ENCODE data around the gene SERPINA9. TPM values are rescaled to one million over a fixed set of nuclear protein-coding genes. Genes with fewer than 3 reads are reported as not detected.

Gene SERPINA9
- polyA plus RNA-seq, 2 of the 4 experiments (the other 2 are of a cell fraction): not detected

DNA sequence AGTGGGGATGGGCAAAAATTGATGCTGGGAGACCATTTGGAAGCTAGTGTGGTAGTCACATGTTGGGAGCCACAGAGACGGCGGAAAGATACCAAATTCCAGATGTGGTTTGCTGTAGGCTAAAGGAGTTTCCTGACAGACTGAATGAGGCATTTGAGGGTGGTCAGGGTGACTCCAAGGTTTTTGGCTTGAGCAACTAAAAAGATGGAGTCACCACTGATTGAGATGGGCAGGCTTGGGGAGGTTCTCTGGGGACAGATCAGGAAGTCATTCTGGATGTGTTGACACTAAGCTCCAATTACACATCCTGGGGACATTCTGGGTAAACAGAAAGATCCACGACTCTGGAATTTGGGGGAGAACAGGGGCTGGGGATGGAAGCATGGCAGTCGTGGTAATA is 15.5 kb upstream of the SERPINA9 start (continued):
- no peak for TF ChIP-seq KDM1A (IDR thresholded peaks at IDR 0.05; ENCODE audit: low read depth)
- TF ChIP-seq EHMT2 (IDR thresholded peaks at IDR 0.05; ENCODE audit: low read depth): no peak
- TF ChIP-seq MAZ (IDR thresholded peaks at IDR 0.05; ENCODE audit: borderline replicate concordance, low read depth, low read length): no peak
- TF ChIP-seq EHF (CRISPR knock-in tag; IDR thresholded peaks at IDR 0.05): no peak

GRCh38 chr14:94489336-94489735 is 13.3 kb upstream of the SERPINA9 start:
- no peaks in the 10 kb centered on the region for H3K9me3 ChIP-seq
- whole genome bisulfite sequencing (ENCODE audit: missing lambda C conversion rate): 38% methylated on average over 11 of the region's 11 CpGs

DNA sequence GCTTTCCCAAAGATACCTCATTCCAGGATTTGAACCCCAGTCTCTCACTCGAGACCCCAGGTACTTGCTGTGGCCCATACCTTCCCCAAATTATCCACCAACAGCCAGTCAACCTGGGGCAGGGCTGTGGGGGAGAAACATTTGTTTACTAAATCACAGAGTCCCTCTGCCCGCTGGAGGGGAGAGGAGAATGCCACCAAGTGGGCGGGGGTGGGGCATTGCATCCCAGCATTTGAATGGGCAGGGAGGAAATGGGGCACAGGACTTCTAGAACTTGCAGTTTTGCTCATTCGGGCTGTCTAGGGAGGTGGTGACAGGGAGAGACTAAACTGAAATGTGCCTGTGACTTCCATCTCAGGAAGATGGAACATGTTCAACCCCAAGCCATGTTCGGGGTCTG is 10.9 kb upstream of the SERPINA9 start:
- Histone ChIP-seq H3K4me2 (peak overlapping the region; percentile 60), H3K27ac (peak overlapping the region; percentile 37 to 40; a peak in 1 of 6 replicates), H3K9me3 (no peaks in the 10 kb centered on the region), H3K4me1 (0 out of 3 replicates have a peak, but pooled peaks cover 3% of the 10 kb centered on the region), H3K4me3 (no peak overlapping the region)
- DNase-seq (ENCODE audit: low read depth in 1 of 2, low spot score in 1 of 2) (no peak), ATAC-seq (no peak; a peak in 1 of 6 replicates), FAIRE-seq (no peak)
- POLR2A ChIA-PET: interaction anchor here (0.8 kb wide), 1 partner anchor 9 kb away, joined by 4 read pairs; no protein-coding TSS in a partner anchor
- TF ChIP-seq FOXS1 (CRISPR knock-in tag; IDR thresholded peaks at IDR 0.05) (no peak), MYC (IDR thresholded peaks at IDR 0.05; ENCODE audit: borderline replicate concordance, low read length) (no peak)
- 32% methylated on average over 3 of the region's 5 CpGs for WGBS (ENCODE audit: missing lambda C conversion rate)
- CTCF ChIA-PET: interaction anchor here (0.6 to 4.0 kb wide), 62 partner anchors 8 to 451 kb away, joined by 3 to 47 read pairs (median 5); partner anchors contain the start of genes SERPINA11, SERPINA2, SERPINA4 and SERPINA5

More at GRCh38 chr14:94489336-94489735, 13.3 kb upstream of the SERPINA9 start:
- no peak for TF ChIP-seq CEBPB (IDR thresholded peaks at IDR 0.05)
- TF ChIP-seq, protein P1, sequence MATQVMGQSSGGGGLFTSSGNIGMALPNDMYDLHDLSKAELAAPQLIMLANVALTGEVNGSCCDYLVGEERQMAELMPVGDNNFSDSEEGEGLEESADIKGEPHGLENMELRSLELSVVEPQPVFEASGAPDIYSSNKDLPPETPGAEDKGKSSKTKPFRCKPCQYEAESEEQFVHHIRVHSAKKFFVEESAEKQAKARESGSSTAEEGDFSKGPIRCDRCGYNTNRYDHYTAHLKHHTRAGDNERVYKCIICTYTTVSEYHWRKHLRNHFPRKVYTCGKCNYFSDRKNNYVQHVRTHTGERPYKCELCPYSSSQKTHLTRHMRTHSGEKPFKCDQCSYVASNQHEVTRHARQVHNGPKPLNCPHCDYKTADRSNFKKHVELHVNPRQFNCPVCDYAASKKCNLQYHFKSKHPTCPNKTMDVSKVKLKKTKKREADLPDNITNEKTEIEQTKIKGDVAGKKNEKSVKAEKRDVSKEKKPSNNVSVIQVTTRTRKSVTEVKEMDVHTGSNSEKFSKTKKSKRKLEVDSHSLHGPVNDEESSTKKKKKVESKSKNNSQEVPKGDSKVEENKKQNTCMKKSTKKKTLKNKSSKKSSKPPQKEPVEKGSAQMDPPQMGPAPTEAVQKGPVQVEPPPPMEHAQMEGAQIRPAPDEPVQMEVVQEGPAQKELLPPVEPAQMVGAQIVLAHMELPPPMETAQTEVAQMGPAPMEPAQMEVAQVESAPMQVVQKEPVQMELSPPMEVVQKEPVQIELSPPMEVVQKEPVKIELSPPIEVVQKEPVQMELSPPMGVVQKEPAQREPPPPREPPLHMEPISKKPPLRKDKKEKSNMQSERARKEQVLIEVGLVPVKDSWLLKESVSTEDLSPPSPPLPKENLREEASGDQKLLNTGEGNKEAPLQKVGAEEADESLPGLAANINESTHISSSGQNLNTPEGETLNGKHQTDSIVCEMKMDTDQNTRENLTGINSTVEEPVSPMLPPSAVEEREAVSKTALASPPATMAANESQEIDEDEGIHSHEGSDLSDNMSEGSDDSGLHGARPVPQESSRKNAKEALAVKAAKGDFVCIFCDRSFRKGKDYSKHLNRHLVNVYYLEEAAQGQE (IDR thresholded peaks at IDR 0.05): no peak
- TF ChIP-seq HEYL (CRISPR knock-in tag; IDR thresholded peaks at IDR 0.05): no peak
- no peak for TF ChIP-seq ESRRA (IDR thresholded peaks at IDR 0.05; ENCODE audit: borderline replicate concordance, low read length)
- TF ChIP-seq, protein P2, sequence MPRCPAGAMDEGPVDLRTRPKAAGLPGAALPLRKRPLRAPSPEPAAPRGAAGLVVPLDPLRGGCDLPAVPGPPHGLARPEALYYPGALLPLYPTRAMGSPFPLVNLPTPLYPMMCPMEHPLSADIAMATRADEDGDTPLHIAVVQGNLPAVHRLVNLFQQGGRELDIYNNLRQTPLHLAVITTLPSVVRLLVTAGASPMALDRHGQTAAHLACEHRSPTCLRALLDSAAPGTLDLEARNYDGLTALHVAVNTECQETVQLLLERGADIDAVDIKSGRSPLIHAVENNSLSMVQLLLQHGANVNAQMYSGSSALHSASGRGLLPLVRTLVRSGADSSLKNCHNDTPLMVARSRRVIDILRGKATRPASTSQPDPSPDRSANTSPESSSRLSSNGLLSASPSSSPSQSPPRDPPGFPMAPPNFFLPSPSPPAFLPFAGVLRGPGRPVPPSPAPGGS (IDR thresholded peaks at IDR 0.05): no peak
- TF ChIP-seq CBX8 (IDR thresholded peaks at IDR 0.05): no peak
- no peak for TF ChIP-seq MAFK (IDR thresholded peaks at IDR 0.05; ENCODE audit: partially characterized antibody)
- no peak for TF ChIP-seq NR3C1 (IDR thresholded peaks at IDR 0.05)
- TF ChIP-seq TP53 (CRISPR knock-in tag; IDR thresholded peaks at IDR 0.05): no peak
- TF ChIP-seq ZSCAN20 (CRISPR knock-in tag; IDR thresholded peaks at IDR 0.05): no peak
- no peak for TF ChIP-seq SMC3 (IDR thresholded peaks at IDR 0.05)
- TF ChIP-seq ATOH8 (CRISPR knock-in tag; IDR thresholded peaks at IDR 0.05; ENCODE audit: low read depth): no peak
- no peak overlapping the region for H3K4me3 ChIP-seq
- ATAC-seq: no peak
- no peak overlapping the region for H3K27ac ChIP-seq
- ChIA-PET CTCF (interaction anchor here (1.0 to 1.9 kb wide), 3 partner anchors 11 to 55 kb away, joined by 3 to 4 read pairs (median 3); no protein-coding TSS in a partner anchor), POLR2A (no interaction called here)
- H3K4me1 ChIP-seq: 0 out of 3 replicates have a peak, but pooled peaks cover 3% of the 10 kb centered on the region
- no peak for DNase-seq (ENCODE audit: low read depth in 1 of 2, low spot score in 1 of 2)
- H3K4me2 ChIP-seq: no peak overlapping the region
- no peak for FAIRE-seq

Data from A549 (cell line).